K562 (cell line): ENCODE measurements around the gene SIRT4. TPM values are rescaled to one million over a fixed set of nuclear protein-coding genes. Genes with fewer than 3 reads are reported as not detected.

ENCODE experiments used
- KDM4B ChIP-seq, 2 experiments: fragments of 450-650 bp in 1 of 2; sonication (generic) in 1 of 2; IDR thresholded peaks; 2 replicates each; pipeline ENCODE4 v1.6.1; 2016 to 2017; ENCODE audit warnings: borderline replicate concordance in 2 of 2, antibody characterized with exemption in 1 of 2, low read depth in 1 of 2, mild to moderate bottlenecking in 1 of 2
- PRMT5 ChIP-seq: sonication (generic); formaldehyde crosslinking; IDR thresholded peaks from 2 replicates; pipeline ENCODE4 v1.5.0; 2020; ENCODE audit warnings: missing genetic modification reagents
- ZNF232 ChIP-seq: sonication (generic); formaldehyde crosslinking; IDR thresholded peaks from 2 replicates; pipeline ENCODE4 v1.8.0; 2022; ENCODE audit warnings: mild to moderate bottlenecking, missing genetic modification reagents
- polyA plus RNA-seq, 8 experiments: library from polyadenylated mRNA; depleted of rRNA in 4 of 8; stranded (reverse) in 5 of 8; unstranded in 3 of 8; fragments of >200 nt; fragmentation: Nextera tagmentation in 2 of 8; fragmentation: Illumina TruSeq in 1 of 8; extraction: Ambion mirVana in 2 of 8; extraction: Trizol in 1 of 8; gene quantifications; 2 replicates each; pipeline versions ENCODE4 v1.2.1 to v1.2.3, GENCODE V29; 2011 to 2014; ENCODE audit warnings: inconsistent platforms in 1 of 8, missing spikeins in 1 of 8
- total RNA-seq, 7 experiments: library from RNA; depleted of rRNA in 6 of 7; stranded (reverse); fragments of >200 nt in 6 of 7; fragmentation: Illumina TruSeq in 2 of 7; extraction: Trizol in 2 of 7; gene quantifications; 2 replicates each; pipeline versions ENCODE4 v1.2.1 to v1.2.3, GENCODE V29; 2011 to 2021; ENCODE audit warnings: low replicate concordance in 1 of 7
- TF ChIP-seq, protein P1 (sequence below): fragments of 450-650 bp; IDR thresholded peaks from 2 replicates; pipeline ENCODE4 v1.6.1; 2016; ENCODE audit warnings: low read depth
- TF ChIP-seq, protein P2 (sequence below): fragments of 150-350 bp; conservative IDR thresholded peaks from 2 replicates; pipeline ENCODE4 v1.6.1; 2014; ENCODE audit warnings: low read length
- TF ChIP-seq, protein P3 (sequence below), 2 experiments: fragments of 250-450 bp in 1 of 2; fragments of 450-650 bp in 1 of 2; sonication (Bioruptor Pico) in 1 of 2; IDR thresholded peaks; 2 replicates each; pipeline versions ENCODE4 v1.6.1 to v1.8.0; 2016 to 2021; ENCODE audit warnings: mild to moderate bottlenecking in 2 of 2, moderate library complexity in 2 of 2, missing compliant biosample characterization in 1 of 2, missing genetic modification characterization in 1 of 2
- TF ChIP-seq, protein P4 (sequence below): fragments of 250-450 bp; sonication (Bioruptor Pico); IDR thresholded peaks from 2 replicates; pipeline ENCODE4 v1.4.0; 2020; ENCODE audit warnings: mild to moderate bottlenecking, moderate library complexity, borderline replicate concordance
- TF ChIP-seq, protein P5 (sequence below): IDR thresholded peaks from 2 replicates; pipeline ENCODE4 v1.6.1; 2012; ENCODE audit warnings: low read depth, low read length, improper control_type of control experiment, borderline replicate concordance

The SIRT4 gene
- total and polyA plus RNA-seq, 9 of the 15 experiments (the other 6 are each of a cell fraction or from before 2014, with no cell fraction given) = 0.86 to 5.2 (median 2.4) TPM

DNA sequence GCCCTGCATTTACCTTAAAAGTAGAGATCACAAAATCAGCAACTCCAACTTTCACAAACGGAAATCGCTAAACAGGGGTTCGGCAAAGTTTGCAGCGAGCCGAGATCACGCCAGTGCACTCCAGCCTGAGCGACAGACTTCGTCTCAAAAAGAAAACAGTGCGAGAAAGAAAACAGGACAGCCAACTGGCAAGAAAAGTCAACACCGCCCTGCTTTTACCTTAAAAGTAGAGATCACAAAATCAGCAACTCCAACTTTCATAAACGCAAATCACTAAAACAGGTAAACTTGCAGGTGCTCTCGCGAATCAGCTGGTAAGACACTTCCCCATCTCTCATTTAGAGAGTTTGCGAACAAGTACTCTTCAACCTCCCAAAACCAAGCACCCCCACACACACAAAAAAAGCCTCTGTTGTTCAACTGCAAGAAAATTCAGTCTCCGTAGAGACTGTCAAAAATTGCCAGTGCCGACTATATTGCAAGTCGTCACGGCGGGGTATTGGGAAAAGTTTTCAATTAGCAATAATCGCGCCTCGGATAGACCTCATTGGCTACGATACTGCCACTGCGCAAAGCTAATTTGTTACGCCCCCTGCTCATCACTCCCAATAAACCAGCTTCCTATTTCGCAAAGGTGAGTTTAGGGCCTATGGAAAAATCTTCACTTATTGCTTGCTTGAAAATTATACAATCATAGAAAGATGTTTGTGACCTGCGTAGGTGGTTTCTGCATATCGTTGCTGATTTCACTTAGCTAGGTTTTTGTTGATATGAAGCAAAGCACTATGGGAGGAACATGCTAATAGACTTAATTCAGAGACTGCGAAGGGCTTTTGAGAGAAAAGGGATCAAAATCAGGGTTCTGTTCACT, 9.2 kb upstream of the SIRT4 start, which contains the start of gene RNU4-1 (continued):
- TF ChIP-seq KDM4B (IDR thresholded peaks at IDR 0.05; ENCODE audit: borderline replicate concordance in 2 of 2, low read depth in 1 of 2) = peak in 1 of 2 experiments; percentile 99; a peak in 2 of 4 replicates
- TF ChIP-seq PRMT5 (CRISPR knock-in tag) = no peak
- TF ChIP-seq ZNF232 (CRISPR knock-in tag) = no peak
- TF ChIP-seq, protein P1, sequence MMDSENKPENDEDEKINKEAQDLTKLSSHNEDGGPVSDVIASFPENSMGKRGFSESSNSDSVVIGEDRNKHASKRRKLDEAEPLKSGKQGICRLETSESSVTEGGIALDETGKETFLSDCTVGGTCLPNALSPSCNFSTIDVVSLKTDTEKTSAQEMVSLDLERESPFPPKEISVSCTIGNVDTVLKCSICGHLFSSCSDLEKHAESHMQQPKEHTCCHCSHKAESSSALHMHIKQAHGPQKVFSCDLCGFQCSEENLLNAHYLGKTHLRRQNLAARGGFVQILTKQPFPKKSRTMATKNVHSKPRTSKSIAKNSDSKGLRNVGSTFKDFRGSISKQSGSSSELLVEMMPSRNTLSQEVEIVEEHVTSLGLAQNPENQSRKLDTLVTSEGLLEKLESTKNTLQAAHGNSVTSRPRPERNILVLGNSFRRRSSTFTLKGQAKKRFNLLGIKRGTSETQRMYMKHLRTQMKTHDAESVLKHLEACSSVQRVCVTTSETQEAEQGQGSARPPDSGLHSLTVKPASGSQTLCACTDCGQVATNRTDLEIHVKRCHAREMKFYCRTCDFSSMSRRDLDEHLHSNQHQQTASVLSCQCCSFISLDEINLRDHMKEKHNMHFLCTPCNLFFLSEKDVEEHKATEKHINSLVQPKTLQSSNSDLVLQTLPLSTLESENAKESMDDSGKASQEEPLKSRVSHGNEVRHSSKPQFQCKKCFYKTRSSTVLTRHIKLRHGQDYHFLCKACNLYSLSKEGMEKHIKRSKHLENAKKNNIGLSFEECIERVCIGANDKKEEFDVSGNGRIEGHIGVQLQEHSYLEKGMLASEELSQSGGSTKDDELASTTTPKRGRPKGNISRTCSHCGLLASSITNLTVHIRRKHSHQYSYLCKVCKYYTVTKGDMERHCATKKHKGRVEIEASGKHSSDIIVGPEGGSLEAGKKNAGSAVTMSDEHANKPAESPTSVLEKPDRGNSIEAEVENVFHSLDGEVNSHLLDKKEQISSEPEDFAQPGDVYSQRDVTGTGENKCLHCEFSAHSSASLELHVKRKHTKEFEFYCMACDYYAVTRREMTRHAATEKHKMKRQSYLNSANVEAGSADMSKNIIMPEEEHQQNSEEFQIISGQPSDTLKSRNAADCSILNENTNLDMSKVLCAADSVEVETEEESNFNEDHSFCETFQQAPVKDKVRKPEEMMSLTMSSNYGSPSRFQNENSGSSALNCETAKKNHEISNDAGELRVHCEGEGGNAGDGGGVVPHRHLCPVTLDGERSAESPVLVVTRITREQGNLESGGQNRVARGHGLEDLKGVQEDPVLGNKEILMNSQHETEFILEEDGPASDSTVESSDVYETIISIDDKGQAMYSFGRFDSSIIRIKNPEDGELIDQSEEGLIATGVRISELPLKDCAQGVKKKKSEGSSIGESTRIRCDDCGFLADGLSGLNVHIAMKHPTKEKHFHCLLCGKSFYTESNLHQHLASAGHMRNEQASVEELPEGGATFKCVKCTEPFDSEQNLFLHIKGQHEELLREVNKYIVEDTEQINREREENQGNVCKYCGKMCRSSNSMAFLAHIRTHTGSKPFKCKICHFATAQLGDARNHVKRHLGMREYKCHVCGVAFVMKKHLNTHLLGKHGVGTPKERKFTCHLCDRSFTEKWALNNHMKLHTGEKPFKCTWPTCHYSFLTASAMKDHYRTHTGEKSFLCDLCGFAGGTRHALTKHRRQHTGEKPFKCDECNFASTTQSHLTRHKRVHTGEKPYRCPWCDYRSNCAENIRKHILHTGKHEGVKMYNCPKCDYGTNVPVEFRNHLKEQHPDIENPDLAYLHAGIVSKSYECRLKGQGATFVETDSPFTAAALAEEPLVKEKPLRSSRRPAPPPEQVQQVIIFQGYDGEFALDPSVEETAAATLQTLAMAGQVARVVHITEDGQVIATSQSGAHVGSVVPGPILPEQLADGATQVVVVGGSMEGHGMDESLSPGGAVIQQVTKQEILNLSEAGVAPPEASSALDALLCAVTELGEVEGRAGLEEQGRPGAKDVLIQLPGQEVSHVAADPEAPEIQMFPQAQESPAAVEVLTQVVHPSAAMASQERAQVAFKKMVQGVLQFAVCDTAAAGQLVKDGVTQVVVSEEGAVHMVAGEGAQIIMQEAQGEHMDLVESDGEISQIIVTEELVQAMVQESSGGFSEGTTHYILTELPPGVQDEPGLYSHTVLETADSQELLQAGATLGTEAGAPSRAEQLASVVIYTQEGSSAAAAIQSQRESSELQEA = no peak
- TF ChIP-seq, protein P2, sequence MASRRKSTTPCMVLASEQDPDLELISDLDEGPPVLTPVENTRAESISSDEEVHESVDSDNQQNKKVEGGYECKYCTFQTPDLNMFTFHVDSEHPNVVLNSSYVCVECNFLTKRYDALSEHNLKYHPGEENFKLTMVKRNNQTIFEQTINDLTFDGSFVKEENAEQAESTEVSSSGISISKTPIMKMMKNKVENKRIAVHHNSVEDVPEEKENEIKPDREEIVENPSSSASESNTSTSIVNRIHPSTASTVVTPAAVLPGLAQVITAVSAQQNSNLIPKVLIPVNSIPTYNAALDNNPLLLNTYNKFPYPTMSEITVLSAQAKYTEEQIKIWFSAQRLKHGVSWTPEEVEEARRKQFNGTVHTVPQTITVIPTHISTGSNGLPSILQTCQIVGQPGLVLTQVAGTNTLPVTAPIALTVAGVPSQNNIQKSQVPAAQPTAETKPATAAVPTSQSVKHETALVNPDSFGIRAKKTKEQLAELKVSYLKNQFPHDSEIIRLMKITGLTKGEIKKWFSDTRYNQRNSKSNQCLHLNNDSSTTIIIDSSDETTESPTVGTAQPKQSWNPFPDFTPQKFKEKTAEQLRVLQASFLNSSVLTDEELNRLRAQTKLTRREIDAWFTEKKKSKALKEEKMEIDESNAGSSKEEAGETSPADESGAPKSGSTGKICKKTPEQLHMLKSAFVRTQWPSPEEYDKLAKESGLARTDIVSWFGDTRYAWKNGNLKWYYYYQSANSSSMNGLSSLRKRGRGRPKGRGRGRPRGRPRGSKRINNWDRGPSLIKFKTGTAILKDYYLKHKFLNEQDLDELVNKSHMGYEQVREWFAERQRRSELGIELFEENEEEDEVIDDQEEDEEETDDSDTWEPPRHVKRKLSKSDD = 0 out of 2 replicates have a peak, but pooled peaks have one; percentile 34
- TF ChIP-seq, protein P3, sequence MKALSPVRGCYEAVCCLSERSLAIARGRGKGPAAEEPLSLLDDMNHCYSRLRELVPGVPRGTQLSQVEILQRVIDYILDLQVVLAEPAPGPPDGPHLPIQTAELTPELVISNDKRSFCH (CRISPR knock-in tag; IDR thresholded peaks at IDR 0.05) = no peak
- TF ChIP-seq, protein P3 (tag; IDR thresholded peaks at IDR 0.05) = peak; percentile 54
- TF ChIP-seq, protein P4, sequence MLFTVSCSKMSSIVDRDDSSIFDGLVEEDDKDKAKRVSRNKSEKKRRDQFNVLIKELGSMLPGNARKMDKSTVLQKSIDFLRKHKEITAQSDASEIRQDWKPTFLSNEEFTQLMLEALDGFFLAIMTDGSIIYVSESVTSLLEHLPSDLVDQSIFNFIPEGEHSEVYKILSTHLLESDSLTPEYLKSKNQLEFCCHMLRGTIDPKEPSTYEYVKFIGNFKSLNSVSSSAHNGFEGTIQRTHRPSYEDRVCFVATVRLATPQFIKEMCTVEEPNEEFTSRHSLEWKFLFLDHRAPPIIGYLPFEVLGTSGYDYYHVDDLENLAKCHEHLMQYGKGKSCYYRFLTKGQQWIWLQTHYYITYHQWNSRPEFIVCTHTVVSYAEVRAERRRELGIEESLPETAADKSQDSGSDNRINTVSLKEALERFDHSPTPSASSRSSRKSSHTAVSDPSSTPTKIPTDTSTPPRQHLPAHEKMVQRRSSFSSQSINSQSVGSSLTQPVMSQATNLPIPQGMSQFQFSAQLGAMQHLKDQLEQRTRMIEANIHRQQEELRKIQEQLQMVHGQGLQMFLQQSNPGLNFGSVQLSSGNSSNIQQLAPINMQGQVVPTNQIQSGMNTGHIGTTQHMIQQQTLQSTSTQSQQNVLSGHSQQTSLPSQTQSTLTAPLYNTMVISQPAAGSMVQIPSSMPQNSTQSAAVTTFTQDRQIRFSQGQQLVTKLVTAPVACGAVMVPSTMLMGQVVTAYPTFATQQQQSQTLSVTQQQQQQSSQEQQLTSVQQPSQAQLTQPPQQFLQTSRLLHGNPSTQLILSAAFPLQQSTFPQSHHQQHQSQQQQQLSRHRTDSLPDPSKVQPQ (CRISPR knock-in tag) = no peak
- TF ChIP-seq, protein P5, sequence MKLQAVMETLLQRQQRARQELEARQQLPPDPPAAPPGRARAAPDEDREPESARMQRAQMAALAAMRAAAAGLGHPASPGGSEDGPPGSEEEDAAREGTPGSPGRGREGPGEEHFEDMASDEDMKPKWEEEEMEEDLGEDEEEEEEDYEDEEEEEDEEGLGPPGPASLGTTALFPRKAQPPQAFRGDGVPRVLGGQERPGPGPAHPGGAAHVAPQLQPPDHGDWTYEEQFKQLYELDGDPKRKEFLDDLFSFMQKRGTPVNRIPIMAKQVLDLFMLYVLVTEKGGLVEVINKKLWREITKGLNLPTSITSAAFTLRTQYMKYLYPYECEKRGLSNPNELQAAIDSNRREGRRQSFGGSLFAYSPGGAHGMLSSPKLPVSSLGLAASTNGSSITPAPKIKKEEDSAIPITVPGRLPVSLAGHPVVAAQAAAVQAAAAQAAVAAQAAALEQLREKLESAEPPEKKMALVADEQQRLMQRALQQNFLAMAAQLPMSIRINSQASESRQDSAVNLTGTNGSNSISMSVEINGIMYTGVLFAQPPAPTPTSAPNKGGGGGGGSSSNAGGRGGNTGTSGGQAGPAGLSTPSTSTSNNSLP = peak; percentile 79; the same call in 1 of the 2 replicates
